GM19455 (cell line): ENCODE data around the gene ZFP91.
"Not testable (repeated sequence)": the region's sequence is repeated elsewhere in the genome, so short reads cannot be mapped to it uniquely, and the experiment has no call there.

ENCODE experiments used
- ATAC-seq: cut with Tn5 transposase; IDR thresholded peaks from one replicate; pipeline ENCODE4 v1.9.1; 2021; ENCODE audit not compliant: unreplicated experiment

ZFP91 gene

GRCh38 chr11:58578635-58579191 is at the start of gene ZFP91:
TSS of gene ZFP91 (plus strand) at chr11:58579063. CDS start at chr11:58579282, 219 bp downstream.
- ATAC-seq = peak; percentile 38

GRCh38 chr11:58530236-58530635 is 48.6 kb upstream of the ZFP91 start:
- no peak for ATAC-seq

GRCh38 chr11:58531865-58532341 is 47.0 kb upstream of the ZFP91 start:
- ATAC-seq = no peak

GRCh38 chr11:58546841-58547240 is 32.0 kb upstream of the ZFP91 start:
- no peak for ATAC-seq

- ATAC-seq = no peak
Observed at GRCh38 chr11:58549644-58550043, 29.2 kb upstream of the ZFP91 start.

- no peak for ATAC-seq
Observed at GRCh38 chr11:58560842-58561241, 18.0 kb upstream of the ZFP91 start.

- no peak for ATAC-seq
Observed at GRCh38 chr11:58561394-58562098, 17.3 kb upstream of the ZFP91 start.

- ATAC-seq = no peak
Observed at GRCh38 chr11:58562375-58562800, 16.5 kb upstream of the ZFP91 start.

- no peak for ATAC-seq
Observed at GRCh38 chr11:58564231-58564630, 14.6 kb upstream of the ZFP91 start.

- ATAC-seq = peak; percentile 92
Observed at GRCh38 chr11:58567889-58568512, 10.9 kb upstream of the ZFP91 start.

GRCh38 chr11:58572906-58573305 is 6.0 kb upstream of the ZFP91 start:
- ATAC-seq = not testable (repeated sequence)

GRCh38 chr11:58573451-58574104 is 5.3 kb upstream of the ZFP91 start:
- ATAC-seq = no peak

GRCh38 chr11:58574881-58575280 is 4.0 kb upstream of the ZFP91 start:
- ATAC-seq = no peak

GRCh38 chr11:58575377-58576020 is 3.4 kb upstream of the ZFP91 start, which contains the start of gene LPXN:
TSS of gene LPXN (minus strand) at chr11:58575856. CDS start at chr11:58575772, 84 bp downstream.
- no peak for ATAC-seq

GRCh38 chr11:58576887-58577471 is 1.9 kb upstream of the ZFP91 start:
- ATAC-seq = no peak

- ATAC-seq = peak; percentile 45
Observed at GRCh38 chr11:58577555-58578135, 1.2 kb upstream of the ZFP91 start.

- ATAC-seq = peak; percentile 35
Observed at GRCh38 chr11:58578136-58578634, 678 bp upstream of the ZFP91 start.

GRCh38 chr11:58579192-58580129 is 598 bp downstream of the ZFP91 start:
- peak; percentile 50 for ATAC-seq

- no peak for ATAC-seq
Observed at GRCh38 chr11:58580311-58580710, 1.4 kb downstream of the ZFP91 start.
